CD4-positive, alpha-beta T cell treated with Interleukin-10 for 1 hour (primary cell): ENCODE results near the gene IPPK.
"Not testable (repeated sequence)": the region's sequence is repeated elsewhere in the genome, so short reads cannot be mapped to it uniquely, and the experiment has no call there.

ENCODE experiments used
- DNase-seq: peaks from one replicate; pipeline ENCODE4 v3.0.0-alpha.2; 2020

IPPK gene

GRCh38 chr9:92613268-92614122, 56.4 kb downstream of the IPPK start:
- no peak for DNase-seq

DNA sequence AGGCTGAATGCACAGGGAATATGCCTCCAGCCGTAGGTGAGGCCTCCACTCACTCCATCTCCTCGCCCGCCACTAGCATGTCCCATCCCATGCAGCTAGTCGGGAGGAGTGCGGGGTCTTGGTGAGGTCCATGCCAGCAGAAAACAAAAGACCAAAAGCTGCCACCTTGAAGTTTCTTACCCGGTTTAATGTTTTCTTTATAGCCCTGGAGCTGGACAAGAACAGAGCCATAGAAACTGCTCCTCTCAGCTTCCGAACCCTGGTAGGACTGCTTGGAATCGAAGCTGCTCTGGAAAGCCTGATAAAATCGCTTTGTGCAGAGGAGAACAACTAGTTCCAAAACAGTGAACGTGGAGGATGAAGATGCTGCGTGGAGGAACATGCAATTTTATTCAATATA, 57.1 kb downstream of the IPPK start:
- no peak for DNase-seq

GRCh38 chr9:92612292-92612691, 57.6 kb downstream of the IPPK start:
- DNase-seq, result no peak

GRCh38 chr9:92611621-92612285, 58.2 kb downstream of the IPPK start:
- DNase-seq, result no peak

GRCh38 chr9:92610470-92611420, 59.2 kb downstream of the IPPK start:
- DNase-seq, result no peak

DNA sequence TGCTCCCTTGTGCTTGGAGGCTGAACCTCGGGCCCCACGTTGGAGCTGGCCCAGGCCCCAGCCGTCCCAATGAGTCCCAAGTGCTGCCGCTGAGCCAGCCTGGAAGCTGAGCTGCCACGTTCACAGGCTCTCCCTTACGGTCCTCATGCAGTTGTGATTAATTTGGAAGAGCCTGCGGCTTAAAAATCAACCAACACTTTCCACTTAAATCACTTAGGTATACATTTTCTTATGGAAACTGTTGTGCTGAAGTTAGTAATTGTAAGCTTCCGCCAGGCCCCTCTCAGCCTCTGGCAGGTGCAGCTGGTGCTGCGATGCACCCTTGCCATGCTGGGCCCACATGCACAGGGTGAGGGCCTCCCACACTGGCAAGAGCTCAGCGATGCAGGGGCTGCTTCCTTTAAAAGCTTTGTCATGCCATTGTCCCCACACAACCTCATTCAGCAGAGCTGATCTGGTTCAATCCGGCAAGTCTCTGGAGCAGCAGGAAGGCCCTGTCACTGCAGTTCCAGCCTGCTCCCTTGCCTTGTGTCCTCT, 61.0 kb downstream of the IPPK start:
- no peak for DNase-seq

GRCh38 chr9:92608241-92608908, 61.6 kb downstream of the IPPK start:
- DNase-seq, result no peak

GRCh38 chr9:92607773-92608172, 62.2 kb downstream of the IPPK start:
- no peak for DNase-seq

GRCh38 chr9:92607088-92607487, 62.8 kb downstream of the IPPK start:
- no peak for DNase-seq

DNA sequence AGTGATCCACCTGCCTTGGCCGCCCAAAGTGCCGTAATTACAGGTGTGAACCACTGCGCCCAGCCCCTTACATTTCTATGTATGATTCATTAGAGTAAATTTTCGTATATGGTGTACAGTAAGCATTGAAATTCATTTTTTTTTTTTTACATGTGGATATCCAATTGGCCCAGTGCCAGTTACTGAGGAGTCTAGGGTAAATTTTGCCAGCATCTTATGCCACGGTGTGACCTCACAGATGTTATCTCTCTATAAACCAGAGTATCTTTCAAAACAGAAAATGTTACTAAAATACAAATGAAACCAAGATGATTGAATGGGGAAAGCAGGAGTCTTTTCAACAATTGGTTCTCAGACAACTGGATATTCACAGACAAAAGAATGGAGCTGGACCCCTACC, 64.7 kb downstream of the IPPK start:
- DNase-seq, result no peak

DNA sequence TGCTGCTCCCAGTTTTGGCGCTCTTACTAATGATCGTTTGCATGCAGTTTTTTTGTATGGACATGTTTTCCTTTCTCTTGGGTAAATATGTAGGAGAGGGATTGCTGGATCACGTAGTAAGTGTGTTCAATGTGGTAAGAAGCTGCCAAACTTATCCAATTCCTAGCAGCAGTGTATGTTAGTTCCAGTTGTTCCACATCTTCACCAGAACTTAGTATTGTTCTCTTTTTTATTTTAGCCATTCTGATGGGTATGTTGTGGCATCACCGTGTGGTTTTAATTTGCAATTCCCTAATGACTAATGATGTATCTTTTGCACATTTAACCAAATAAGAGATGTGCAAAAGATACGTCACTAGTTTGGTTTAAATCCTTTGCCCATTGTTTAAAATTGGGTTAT, 65.9 kb downstream of the IPPK start:
- no peak for DNase-seq

DNA sequence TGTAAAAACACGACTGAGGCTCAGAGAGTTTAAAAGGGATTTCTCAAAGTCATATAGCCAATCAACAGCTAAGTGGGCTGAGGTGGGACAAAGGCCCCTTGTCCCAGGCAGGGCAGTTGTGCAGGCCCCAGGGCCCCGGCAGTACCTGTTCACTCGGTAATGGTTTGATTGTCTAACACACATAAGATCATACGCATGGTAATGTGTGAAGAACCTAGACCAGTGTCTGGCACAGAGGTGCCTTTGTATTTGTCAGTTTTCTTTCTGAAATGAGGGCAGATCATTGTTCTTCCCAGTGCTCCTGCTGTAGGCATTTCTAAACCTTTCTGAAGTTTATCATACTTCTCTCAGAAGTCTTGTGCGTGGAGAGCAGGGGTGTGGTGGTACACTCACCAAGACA, 66.8 kb downstream of the IPPK start:
- DNase-seq, result no peak

- no peak for DNase-seq
These were observed 67.5 kb downstream of the IPPK start for GRCh38 chr9:92602413-92602812.

DNA sequence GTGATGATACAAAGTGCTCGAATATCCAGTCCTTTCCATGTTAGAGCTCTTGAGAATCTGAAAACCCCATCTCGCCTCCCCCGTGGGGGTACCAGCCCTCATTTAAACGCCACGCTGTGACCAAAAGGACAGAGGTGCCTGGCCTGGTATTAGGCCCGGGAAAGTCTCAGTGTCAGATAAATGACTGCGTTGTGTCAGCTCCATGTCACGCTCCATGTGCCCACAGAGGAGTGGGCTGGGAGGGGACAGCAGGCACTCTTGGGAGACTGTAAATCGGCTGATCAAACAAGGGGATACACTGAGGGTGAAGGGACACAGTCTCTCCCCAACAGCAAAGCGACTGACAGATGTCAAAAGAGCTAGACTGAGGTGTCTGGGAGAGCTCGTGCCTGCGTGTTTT, 68.5 kb downstream of the IPPK start:
- no peak for DNase-seq

DNA sequence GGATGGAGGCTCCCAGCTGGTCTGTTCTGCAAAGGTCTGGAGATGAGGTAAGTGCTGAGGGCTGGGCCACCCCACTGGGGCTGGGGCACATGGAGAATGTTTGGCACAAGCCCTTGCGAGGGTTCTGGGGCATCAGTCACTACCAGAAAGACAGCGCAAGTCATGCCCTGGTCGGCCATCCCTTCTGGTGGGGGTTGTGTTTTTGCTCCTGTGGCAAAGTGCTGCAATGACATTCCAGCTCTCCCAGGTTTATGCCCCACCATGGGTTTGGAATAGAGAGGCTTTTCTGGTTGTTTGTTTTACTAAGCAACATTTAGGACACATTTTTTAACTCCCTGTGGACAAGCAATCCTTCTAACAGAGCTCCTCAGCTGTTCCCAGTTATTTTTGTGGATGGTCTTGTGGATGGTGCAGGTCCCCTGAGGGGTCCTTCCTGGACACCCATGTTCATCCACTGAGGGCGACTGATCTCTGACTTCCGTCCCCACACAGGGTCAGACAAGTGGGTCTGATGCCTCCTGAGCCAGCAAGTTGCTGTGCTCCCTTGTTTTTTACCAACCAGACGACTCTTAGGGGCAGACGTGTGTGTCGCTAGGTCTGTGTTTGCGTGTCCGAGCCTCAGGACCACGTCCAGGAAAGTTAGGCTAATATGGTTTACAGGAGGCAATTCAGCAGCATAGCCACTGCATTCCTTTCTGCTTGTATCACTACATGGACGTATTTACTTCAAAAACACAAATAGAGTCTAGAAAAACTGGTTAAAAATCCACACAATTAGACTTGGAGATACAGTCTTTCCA, 69.3 kb downstream of the IPPK start:
- DNase-seq, result no peak

- DNase-seq, result no peak
These were observed 69.9 kb downstream of the IPPK start for GRCh38 chr9:92599938-92600461.

DNA sequence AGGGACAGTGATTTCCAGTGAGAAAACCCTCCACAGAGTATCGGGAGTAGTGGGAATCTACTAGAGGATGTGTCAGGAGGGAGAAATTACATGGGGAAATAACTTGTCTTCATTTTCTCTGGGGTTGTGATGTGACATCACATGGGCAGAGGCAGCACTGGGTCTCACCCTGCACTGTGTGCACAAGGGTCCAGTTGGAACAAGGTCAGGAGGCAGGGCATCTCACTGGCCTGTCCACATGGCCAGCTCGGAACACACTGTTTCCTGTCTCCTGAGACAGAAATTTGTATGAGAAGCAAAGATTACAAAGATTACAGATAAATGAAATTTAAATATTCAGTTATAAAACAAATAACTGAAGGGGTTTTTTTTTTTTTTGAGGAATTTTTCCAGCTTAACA, 71.5 kb downstream of the IPPK start:
- no peak for DNase-seq

- no peak for DNase-seq
These were observed 74.0 kb downstream of the IPPK start for GRCh38 chr9:92595930-92596329.

GRCh38 chr9:92595075-92595474, 74.9 kb downstream of the IPPK start:
- DNase-seq, result not testable (repeated sequence)

DNA sequence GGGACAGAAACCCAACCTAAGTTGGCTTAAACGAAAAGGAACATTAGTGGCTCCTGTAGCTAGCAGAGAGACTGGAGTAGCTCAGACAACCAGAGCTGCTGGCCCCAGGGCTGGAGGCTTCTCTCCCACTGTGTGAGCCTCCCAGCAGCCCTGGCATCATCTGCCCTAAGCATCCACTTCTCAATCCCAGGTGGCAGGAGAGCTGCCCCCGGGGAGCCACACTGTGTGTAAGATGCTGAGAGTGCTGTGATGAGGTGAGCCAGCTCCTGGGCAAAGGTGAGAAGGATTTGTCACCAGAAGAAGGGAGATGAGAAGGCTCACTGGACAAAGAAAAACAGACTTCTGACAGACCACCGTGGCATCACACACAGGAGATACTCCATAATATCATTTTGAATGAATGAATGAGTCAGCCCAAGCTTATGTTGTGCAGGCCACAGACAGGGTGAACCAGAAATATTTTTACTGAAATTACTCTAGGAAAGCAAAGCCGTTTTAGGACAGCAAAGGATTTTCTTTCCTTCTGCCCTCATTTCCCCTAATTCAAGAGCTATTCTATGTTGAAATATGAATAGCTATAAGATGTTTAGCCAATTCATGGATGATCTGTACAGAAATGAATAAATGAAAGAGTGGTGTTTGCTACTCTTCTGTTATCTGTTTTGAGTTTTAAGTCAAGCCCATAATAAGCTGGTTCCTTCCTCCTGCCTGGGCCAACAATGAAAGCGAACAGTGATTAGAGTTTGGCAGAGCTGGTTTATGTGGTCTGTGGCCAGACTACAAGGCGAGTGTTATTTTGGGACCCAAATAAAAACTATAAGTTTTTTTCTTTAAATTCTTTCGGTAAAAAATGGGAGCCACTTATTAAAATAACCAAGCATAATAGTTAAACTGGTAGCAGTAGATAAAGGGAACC, 76.7 kb downstream of the IPPK start:
- no peak for DNase-seq
